SK-N-SH treated with all-trans-retinoic acid at 6 μM for 48 hours (cell line): Measurements from ENCODE around the gene PLPP3.

ENCODE experiments used
- BACH2 ChIP-seq: fragments of 250-450 bp; sonication (Bioruptor Pico); IDR thresholded peaks from 2 replicates; pipeline ENCODE4 v1.9.0; 2021; ENCODE audit warnings: mild to moderate bottlenecking, borderline replicate concordance
- OSR1 ChIP-seq: fragments of 250-450 bp; sonication (Bioruptor Pico); IDR thresholded peaks from 2 replicates; pipeline ENCODE4 v1.8.0; 2022; ENCODE audit warnings: moderate library complexity, mild to moderate bottlenecking, inconsistent platforms
- RARB ChIP-seq: fragments of 250-450 bp; sonication (Bioruptor Pico); IDR thresholded peaks from 2 replicates; pipeline ENCODE4 v1.8.0; 2021; ENCODE audit warnings: mild to moderate bottlenecking, moderate library complexity
- TF ChIP-seq, protein P1 (sequence below): fragments of 250-450 bp; sonication (Bioruptor Pico); IDR thresholded peaks from 2 replicates; pipeline ENCODE4 v1.5.1; 2020; ENCODE audit warnings: low read depth, mild to moderate bottlenecking, moderate library complexity
- TF ChIP-seq, protein P2 (sequence below): fragments of 250-450 bp; sonication (Bioruptor Pico); IDR thresholded peaks from 2 replicates; pipeline ENCODE4 v1.5.1; 2021; ENCODE audit warnings: mild to moderate bottlenecking, moderate library complexity
- TF ChIP-seq, protein P3 (sequence below): fragments of 250-450 bp; sonication (Bioruptor Pico); IDR thresholded peaks from 2 replicates; pipeline ENCODE4 v1.8.0; 2020; ENCODE audit warnings: mild to moderate bottlenecking, moderate library complexity, borderline replicate concordance

GRCh38 chr1:56502700-56503245 lies 76.6 kb downstream of the PLPP3 start:
- TF ChIP-seq RARB (CRISPR knock-in tag): no peak
- no peak for TF ChIP-seq BACH2 (CRISPR knock-in tag)
- no peak for TF ChIP-seq OSR1 (CRISPR knock-in tag)
- TF ChIP-seq, protein P1, sequence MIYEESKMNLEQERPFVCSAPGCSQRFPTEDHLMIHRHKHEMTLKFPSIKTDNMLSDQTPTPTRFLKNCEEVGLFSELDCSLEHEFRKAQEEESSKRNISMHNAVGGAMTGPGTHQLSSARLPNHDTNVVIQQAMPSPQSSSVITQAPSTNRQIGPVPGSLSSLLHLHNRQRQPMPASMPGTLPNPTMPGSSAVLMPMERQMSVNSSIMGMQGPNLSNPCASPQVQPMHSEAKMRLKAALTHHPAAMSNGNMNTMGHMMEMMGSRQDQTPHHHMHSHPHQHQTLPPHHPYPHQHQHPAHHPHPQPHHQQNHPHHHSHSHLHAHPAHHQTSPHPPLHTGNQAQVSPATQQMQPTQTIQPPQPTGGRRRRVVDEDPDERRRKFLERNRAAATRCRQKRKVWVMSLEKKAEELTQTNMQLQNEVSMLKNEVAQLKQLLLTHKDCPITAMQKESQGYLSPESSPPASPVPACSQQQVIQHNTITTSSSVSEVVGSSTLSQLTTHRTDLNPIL (CRISPR knock-in tag): no peak
- TF ChIP-seq, protein P2, sequence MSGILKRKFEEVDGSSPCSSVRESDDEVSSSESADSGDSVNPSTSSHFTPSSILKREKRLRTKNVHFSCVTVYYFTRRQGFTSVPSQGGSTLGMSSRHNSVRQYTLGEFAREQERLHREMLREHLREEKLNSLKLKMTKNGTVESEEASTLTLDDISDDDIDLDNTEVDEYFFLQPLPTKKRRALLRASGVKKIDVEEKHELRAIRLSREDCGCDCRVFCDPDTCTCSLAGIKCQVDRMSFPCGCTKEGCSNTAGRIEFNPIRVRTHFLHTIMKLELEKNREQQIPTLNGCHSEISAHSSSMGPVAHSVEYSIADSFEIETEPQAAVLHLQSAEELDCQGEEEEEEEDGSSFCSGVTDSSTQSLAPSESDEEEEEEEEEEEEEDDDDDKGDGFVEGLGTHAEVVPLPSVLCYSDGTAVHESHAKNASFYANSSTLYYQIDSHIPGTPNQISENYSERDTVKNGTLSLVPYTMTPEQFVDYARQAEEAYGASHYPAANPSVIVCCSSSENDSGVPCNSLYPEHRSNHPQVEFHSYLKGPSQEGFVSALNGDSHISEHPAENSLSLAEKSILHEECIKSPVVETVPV (CRISPR knock-in tag): no peak
- TF ChIP-seq, protein P3, sequence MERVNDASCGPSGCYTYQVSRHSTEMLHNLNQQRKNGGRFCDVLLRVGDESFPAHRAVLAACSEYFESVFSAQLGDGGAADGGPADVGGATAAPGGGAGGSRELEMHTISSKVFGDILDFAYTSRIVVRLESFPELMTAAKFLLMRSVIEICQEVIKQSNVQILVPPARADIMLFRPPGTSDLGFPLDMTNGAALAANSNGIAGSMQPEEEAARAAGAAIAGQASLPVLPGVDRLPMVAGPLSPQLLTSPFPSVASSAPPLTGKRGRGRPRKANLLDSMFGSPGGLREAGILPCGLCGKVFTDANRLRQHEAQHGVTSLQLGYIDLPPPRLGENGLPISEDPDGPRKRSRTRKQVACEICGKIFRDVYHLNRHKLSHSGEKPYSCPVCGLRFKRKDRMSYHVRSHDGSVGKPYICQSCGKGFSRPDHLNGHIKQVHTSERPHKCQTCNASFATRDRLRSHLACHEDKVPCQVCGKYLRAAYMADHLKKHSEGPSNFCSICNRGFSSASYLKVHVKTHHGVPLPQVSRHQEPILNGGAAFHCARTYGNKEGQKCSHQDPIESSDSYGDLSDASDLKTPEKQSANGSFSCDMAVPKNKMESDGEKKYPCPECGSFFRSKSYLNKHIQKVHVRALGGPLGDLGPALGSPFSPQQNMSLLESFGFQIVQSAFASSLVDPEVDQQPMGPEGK (CRISPR knock-in tag): no peak
